ENCODE data around the gene EXOC4.
"Not testable (repeated sequence)": the region's sequence is repeated elsewhere in the genome, so short reads cannot be mapped to it uniquely, and the experiment has no call there.

EXOC4 gene

DNA sequence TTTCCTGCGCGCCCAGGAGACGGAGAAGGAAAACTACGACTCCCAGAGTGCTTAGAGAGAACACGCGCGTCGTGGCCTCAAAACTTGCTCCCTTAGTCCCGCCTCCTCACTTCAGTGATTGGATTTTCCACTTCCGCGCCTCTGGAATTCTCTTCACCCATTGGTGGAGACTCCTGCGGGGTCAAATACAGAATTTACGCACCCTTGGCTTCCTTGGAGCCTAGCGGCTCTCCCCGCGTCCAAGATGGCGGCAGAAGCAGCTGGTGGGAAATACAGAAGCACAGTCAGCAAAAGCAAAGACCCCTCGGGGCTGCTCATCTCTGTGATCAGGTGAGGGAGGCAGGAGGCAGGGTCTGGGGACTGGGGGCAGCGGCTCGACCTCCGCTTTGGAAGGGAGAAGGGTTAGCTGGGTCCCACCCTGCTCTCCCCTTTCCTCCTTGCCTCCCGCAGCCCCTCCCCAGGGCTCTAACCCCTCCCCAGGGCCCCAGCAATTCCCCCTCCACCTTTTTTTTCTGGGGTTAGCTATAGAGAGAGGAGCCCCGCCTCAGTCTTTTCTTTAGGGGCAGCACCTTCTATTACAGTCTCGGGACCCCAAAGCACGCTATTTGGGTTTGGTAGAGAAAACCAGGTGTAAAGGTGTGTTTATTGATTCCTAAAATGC lies at the start of gene EXOC4:
Gene EXOC4, plus strand, starts transcription at position 221 of the 661 bp plus-strand sequence.
- peak; percentile 99 for DNase-seq

- no peak for DNase-seq
These were observed 49.4 kb upstream of the EXOC4 start for GRCh38 chr7:133203490-133203889.

GRCh38 chr7:133207687-133208086 lies 45.2 kb upstream of the EXOC4 start:
- no peak for DNase-seq

DNA sequence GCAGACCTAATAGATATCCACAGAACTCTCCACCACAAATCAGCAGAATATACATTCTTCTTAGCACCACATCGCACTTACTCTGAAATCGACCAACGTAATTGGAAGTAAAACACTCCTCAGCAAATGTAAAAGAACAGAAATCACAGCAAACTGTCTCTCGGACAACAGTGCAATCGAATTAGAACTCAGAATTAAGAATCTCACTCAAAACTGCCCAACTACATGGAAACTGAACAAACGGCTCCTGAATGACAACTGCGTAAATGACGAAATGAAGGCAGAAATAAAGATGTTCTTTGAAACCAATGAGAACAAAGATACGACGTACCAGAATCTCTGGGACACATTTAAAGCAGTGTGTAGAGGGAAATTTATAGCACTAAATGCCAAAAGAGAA lies 42.1 kb upstream of the EXOC4 start:
- DNase-seq, result not testable (repeated sequence)

DNA sequence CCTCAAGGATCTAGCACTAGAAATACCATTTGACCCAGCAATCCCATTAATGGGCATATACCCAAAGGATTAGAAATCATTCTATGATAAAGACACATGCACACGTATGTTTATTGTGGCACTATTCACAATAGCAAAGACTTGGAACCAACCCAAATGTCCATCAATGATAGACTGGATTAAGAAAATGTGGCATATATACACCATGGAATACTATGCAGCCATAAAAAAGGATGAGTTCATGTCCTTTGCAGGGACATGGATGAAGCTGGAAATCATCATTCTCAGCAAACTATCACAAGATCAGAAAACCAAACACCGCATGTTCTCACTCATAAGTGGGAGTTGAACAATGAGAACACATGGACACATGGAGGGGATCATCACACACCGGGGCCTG lies 39.1 kb upstream of the EXOC4 start:
- not testable (repeated sequence) for DNase-seq

DNA sequence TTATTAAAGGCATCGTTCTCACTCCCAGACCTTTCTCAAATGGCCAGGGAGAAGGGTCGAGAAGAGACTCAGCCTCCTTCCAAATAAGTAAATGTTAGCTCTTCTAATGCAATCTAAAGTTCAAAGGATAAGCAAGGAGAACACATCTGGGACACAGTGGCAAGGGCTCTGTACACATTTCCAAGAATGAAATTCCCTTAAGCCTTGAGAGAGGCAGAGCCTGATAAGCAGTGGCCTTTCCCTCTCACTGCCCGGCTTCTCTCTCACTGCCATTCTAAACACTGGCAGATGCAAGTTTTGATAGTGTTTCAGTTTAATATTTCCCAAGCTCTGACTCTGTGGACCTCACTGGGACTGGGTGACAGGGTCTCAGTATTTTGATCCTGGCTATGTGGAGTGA lies 35.1 kb upstream of the EXOC4 start:
- DNase-seq, result no peak

DNA sequence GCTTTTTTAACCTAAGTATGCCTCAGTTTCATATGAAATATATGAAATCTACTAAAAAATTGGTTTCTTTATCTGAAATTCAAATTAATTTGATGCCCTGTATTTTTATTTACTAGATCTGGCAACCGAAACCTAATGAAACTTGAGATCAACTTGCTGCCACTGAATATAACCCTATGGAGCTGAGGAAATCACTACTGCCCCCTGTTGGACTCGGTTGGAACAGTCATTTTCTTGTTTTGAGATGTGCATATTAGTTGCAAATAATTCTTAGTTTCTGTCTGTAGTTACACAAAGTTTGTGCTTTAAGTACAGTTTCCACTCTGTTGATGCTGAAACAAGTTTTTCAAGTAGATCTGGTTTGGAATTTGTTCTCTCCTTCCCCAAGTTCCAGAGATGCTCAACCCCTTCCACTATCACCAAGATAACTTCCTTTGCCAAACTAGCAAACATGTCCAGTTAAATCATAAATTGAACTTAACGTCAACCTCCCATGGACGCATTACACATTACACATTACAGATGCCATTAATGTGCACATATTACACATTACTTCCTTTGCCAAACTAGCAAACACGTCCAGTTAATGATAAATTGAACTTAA lies 22.2 kb upstream of the EXOC4 start:
- DNase-seq, result no peak

GRCh38 chr7:133233142-133233541 lies 19.7 kb upstream of the EXOC4 start:
- no peak for DNase-seq

- no peak for DNase-seq
These were observed 17.7 kb upstream of the EXOC4 start for GRCh38 chr7:133234961-133235875.

GRCh38 chr7:133237545-133237944 lies 15.3 kb upstream of the EXOC4 start:
- DNase-seq, result no peak

- no peak for DNase-seq
These were observed 12.6 kb upstream of the EXOC4 start for GRCh38 chr7:133240302-133240701.

DNA sequence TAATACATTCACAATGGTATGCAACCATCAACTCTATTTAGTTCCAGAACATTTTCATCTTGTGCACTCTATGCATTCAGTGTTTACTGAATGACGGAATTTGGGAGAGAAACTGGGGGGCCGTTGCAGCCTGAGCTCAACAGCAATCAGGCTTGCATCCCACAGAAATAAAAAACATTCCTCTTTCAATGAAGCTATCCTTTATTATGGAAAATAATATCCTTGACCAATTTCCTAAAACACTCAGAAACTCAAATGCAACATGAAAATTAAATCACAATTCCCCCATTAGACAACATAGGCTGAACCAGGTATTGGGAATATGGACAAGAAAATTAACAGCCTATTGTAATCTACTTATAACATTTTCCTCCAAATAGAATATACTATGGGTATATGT lies 6.3 kb upstream of the EXOC4 start:
- DNase-seq, result no peak

- no peak for DNase-seq
These were observed 4.0 kb upstream of the EXOC4 start for GRCh38 chr7:133248901-133249300.

- no peak for DNase-seq
These were observed 396 bp upstream of the EXOC4 start for GRCh38 chr7:133252506-133252857.

- no peak for DNase-seq
These were observed 619 bp downstream of the EXOC4 start for GRCh38 chr7:133253519-133253875.

GRCh38 chr7:133255486-133255885 lies 2.6 kb downstream of the EXOC4 start:
- no peak for DNase-seq

- no peak for DNase-seq
These were observed 5.3 kb downstream of the EXOC4 start for GRCh38 chr7:133258174-133258573.

- no peak for DNase-seq
These were observed 12.9 kb downstream of the EXOC4 start for GRCh38 chr7:133265821-133266220.

DNA sequence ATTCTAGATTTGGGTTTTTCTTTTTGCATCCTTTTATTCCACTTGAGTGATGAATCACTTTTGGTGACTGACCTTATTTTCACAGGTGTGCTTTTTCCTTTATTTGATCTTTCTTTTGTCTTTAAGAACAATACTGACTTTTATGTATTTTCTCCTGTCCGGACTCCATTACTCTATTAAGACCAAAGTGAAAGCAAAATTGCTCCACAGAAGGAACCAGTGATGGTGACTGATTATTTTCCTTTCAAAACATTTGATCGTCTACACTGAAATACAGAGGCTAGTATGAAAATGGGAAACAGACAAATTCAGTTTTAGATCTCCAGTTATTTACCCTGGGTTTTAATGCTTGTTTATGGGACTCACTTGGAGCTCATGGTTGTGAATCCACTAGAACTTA lies 15.5 kb downstream of the EXOC4 start:
- DNase-seq, result no peak

DNA sequence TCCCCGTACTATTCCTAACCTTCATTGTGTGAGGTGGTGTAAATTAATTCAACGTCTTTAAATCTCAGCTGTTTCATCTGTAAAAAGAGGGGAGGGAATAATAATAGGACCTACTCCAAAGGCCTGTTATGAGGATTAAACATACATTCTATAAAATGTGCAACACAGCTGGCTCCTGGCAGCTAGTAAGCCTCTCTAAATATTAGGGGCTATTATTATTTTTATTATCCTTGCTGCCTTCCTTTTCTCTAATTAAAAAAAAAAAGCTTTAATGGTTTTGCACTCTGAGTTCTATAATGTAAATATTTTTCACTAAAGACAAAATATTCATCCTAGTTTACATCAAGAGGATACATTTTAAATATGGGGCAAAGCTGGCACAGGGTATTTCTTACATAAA lies 19.5 kb downstream of the EXOC4 start:
- no peak for DNase-seq

GRCh38 chr7:133273227-133273626 lies 20.3 kb downstream of the EXOC4 start:
- no peak for DNase-seq

DNA sequence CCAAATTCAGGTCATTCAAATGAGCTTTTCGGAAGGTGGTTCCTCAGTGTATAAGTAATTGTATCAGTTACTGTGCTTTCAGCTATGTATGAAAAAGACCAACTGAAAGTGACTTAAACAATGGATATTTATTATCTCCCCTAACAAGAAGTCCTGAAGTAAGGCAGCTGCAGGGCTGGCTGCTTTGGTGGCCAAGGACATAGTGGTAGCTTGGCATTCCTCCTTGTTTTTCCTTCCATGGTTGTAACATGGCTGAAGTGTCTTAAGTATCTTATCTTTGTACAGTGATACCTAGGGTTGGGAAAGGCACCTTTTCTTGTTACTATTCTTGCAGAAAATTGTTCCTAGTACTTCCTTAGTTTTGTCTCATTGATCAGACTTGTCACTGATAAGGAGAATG lies 21.4 kb downstream of the EXOC4 start:
- DNase-seq, result no peak

GRCh38 chr7:133275008-133275407 lies 22.1 kb downstream of the EXOC4 start:
- DNase-seq, result no peak

DNA sequence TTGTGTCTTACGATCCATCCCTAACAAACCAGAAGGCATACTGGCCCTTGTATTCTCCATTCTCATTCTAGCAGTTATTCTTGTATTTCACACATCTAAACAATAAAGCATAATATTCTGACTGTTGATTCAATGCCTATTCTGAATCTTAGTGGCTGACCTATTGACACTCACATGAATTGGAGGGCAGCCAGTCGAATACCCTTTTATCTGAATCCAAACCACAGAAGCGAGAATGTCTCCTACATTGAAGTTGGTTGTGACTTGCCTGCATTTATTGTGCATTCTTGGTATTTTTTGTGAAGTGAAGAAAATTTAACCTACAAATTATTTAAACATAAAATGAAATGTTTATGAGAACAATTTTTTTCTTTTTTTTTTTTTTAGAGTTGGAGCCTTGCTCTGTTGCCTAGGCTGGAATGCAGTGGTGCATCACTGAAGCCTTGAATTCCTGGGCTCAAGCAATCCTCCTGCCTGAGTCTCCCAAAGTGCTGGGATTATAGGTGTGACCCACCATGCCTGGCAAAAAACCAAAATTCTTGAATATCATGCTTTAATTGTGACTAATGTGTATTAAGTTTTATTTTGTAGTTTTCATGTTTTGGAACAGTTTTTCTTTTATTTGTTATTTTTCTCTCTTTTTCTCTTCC lies 22.7 kb downstream of the EXOC4 start:
- no peak for DNase-seq
